ENCODE results near the gene THSD4.

Gene THSD4

DNA sequence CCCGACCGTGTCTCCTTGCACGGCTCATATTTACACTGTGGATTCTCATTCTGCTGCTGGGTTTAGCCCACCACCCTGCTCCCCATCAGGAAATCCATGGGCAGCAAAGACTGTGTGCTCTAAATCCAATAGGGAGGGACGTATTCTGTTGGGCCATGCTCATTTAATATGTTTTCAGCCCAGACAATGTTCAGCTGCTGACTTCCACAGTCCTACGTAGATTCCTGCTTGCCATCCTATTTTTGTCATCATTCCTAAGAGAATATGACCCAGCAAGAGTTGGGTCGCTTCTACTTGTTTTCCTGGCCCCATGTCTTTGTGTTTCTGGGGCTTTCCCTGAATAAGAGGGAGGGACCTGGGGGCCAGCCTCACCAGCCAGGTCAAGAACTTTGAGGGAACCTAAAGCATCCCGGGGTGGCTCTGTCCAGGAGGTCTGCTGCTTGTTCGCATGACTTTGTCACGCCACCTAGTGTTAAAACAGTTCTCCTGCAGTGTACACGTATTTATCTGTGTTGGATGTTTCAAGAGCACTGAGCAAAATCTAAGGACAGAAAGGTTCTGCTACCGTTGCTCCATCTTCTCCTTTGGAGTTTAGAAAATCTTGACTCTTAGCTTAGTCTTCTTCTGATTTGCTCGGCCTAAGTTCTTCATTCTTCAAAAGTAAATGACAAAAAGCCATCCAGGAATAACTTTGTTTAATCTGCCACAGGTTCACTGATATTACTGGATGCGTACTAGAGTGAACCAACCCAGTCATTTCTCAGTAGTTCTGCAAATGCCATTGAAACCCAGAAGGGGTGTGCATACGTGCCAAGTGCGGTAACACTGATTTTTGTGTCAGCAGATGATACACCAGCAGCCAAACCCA lies 615.2 kb downstream of the THSD4 start:
- TF ChIP-seq, protein P1, sequence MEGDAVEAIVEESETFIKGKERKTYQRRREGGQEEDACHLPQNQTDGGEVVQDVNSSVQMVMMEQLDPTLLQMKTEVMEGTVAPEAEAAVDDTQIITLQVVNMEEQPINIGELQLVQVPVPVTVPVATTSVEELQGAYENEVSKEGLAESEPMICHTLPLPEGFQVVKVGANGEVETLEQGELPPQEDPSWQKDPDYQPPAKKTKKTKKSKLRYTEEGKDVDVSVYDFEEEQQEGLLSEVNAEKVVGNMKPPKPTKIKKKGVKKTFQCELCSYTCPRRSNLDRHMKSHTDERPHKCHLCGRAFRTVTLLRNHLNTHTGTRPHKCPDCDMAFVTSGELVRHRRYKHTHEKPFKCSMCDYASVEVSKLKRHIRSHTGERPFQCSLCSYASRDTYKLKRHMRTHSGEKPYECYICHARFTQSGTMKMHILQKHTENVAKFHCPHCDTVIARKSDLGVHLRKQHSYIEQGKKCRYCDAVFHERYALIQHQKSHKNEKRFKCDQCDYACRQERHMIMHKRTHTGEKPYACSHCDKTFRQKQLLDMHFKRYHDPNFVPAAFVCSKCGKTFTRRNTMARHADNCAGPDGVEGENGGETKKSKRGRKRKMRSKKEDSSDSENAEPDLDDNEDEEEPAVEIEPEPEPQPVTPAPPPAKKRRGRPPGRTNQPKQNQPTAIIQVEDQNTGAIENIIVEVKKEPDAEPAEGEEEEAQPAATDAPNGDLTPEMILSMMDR (IDR thresholded peaks at IDR 0.05; ENCODE audit: low read depth, low read length, missing control alignments), result peak; percentile 77
- no peak for DNase-seq (ENCODE audit: extremely low read depth, low read depth)
- no peak overlapping the region for H3K4me3 ChIP-seq (replicated peaks; ENCODE audit: low read depth, low read length)

DNA sequence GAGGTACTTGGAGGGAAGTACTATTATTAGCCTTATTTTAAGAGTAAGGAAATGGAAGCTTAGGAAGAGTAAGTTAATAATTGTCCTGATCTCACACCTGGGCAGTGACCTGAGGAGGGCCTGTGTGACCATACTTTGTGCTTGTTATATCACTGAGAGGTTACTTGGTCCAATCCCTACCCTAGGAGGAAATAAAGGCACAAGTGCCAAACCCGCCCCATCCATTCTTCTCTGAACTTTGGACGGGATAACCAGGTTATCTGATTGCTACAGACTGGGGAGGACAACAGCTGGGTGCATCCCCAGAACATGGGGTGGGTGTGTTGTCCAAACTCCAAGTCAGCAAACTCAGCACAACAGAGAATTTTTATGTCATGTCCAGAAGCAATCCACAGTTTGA lies 617.4 kb downstream of the THSD4 start:
- DNase-seq (ENCODE audit: extremely low read depth, low read depth), result no peak
- TF ChIP-seq, protein P1 (IDR thresholded peaks at IDR 0.05; ENCODE audit: low read depth, low read length, missing control alignments), result no peak
- no peak overlapping the region for H3K4me3 ChIP-seq (replicated peaks; ENCODE audit: low read depth, low read length)

DNA sequence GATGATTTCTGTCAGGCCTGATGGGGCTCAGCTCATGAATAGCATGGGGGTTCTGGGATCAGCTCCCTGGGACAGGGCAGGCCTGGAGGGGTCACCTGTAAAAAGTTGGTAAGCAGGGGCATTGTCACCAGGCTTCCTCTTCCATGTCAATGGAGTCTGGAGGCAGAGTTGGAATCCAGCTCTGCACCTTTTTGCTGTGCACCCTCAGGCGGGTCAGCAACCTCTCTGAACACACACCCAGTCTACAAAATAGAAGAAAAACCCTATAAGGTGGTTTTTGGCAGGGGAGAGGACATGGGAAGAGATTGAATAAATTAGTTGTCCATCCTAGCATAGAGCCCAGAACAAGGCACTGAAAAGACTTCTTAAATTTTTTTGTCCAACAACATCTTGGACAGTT lies 617.9 kb downstream of the THSD4 start:
- H3K4me3 ChIP-seq (replicated peaks; ENCODE audit: low read depth, low read length), result no peak overlapping the region
- DNase-seq (ENCODE audit: extremely low read depth, low read depth), result no peak
- TF ChIP-seq, protein P1 (IDR thresholded peaks at IDR 0.05; ENCODE audit: low read depth, low read length, missing control alignments), result no peak

DNA sequence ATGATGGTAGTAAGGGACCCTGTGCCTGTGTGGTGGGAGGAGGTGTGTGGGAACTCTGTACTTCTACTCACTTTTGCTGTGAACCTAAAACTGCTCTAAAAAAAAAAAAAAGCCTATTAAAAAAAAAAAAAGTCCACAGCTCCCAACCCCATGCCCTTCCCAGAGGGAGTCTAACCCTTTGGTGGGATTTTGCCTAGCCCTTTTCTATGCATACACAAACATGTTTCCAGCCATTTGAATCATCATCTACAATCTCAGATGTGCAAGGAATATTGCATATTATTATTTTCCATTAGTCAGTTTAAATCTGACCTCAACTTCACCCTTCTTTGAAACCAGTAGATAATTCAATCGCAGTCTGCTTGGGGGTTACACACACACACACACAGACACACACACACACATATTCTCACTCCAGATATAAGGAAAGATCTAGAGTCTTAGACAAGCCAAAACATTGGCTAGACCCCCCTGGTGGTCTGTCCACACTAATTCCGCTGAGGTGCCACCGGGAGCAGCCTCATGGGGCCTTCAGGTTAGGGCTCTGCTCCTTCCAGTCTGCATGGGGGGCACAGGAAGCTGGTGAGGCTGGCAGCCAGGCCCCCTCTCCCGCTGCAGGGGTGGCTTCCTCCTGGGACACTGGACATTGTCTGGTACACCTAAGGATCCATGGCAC lies 619.6 kb downstream of the THSD4 start:
- no peak overlapping the region for H3K4me3 ChIP-seq (replicated peaks; ENCODE audit: low read depth, low read length)
- TF ChIP-seq, protein P1 (IDR thresholded peaks at IDR 0.05; ENCODE audit: low read depth, low read length, missing control alignments), result no peak
- DNase-seq (ENCODE audit: extremely low read depth, low read depth), result no peak

DNA sequence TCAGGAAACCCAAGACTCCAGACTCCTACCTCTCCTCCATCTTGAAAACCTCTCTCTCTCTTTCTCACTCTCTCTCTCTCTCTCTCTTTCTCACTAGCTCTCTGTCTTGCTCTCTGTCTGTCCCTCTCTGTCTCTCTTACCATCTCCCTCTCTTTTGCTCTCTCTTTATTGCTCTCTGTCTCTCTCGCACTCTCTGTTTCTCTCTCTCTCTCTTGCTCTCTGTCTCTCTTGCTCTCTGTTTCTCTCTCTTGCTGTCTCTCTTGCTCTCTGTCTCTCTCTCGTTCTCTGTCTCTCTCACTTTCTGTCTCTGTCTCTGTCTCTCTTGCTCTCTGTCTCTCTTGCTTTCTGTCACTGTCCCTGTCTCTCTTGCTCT lies 620.1 kb downstream of the THSD4 start:
- DNase-seq (ENCODE audit: extremely low read depth, low read depth), result no peak
- H3K4me3 ChIP-seq (replicated peaks; ENCODE audit: low read depth, low read length), result no peak overlapping the region
- TF ChIP-seq, protein P1 (IDR thresholded peaks at IDR 0.05; ENCODE audit: low read depth, low read length, missing control alignments), result no peak

DNA sequence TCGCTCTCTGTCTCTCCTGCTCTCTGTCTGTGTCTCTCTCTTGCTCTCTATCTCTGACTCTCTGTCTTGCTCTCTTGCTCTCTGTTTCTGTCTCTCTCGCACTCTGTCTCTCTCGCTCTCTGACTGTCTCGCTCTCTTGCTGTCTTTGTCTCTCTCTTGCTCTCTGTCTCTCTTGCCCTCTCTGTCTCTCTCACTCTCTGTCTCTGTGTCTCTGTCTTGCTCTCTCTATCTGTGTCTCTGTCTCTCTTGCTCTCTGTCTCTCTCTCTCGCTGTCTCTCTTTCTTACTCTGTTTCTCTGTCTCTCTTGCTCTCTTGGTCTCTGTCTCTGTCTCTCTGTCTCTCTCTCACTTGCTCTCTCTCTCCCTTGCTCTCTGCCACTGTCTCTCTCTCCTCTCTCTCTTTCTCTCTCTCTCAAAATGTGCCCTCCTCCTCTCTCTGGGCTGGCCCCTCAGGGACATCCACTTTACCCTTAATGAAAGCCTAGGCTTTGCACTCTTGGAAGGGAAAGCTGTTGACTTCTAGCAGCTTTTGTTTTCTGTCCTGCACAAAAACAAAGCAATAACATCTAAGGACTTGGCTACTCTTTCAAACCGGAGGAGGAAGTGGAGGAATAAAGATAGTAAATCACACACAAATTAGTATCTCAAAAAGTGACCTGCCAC lies 621.1 kb downstream of the THSD4 start:
- no peak for DNase-seq (ENCODE audit: extremely low read depth, low read depth)
- TF ChIP-seq, protein P1 (IDR thresholded peaks at IDR 0.05; ENCODE audit: low read depth, low read length, missing control alignments), result no peak
- no peak overlapping the region for H3K4me3 ChIP-seq (replicated peaks; ENCODE audit: low read depth, low read length)
